ENCODE data around the gene PSMB7.

GRCh38 chr9:124322618-124323432 is 92.4 kb downstream of the PSMB7 start:
- TF ChIP-seq POLR2A (IDR thresholded peaks at IDR 0.05) = no peak
- no peak for TF ChIP-seq CTCF (IDR thresholded peaks at IDR 0.05)
- TF ChIP-seq POLR2AphosphoS5 (IDR thresholded peaks at IDR 0.05) = no peak
